Thyroid gland (tissue), 4 donors: ENCODE results near the gene MTNR1B. TPM values are rescaled to one million over a fixed set of nuclear protein-coding genes. Genes with fewer than 3 reads are reported as not detected.

Experiments used
- DNase-seq, 2 donors: peaks; one replicate each; pipeline ENCODE4 v3.0.0-alpha.2; 2019
- H3K27ac ChIP-seq, 3 donors: fragments of 200-600 bp; sonication (generic); 1 replicate in 2 of 3; 2 replicates in 1 of 3; pipeline ENCODE4 v1.5.1; 2016 to 2019; ENCODE audit warnings: mild to moderate bottlenecking in 1 of 3, moderate library complexity in 1 of 3
- H3K27me3 ChIP-seq: fragments of 200-600 bp; sonication (generic); one replicate; pipeline ENCODE4 v1.5.1; 2019
- H3K36me3 ChIP-seq, 2 donors: fragments of 200-600 bp; sonication (generic); one replicate each; pipeline ENCODE4 v1.5.1; 2016 to 2019
- H3K4me1 ChIP-seq, 2 donors: fragments of 200-600 bp; sonication (generic); one replicate each; pipeline ENCODE4 v1.5.1; 2017 to 2019
- H3K4me3 ChIP-seq, 3 donors: fragments of 200-600 bp; sonication (generic); replicated peaks in 1 of 3; 1 replicate in 2 of 3; 2 replicates in 1 of 3; pipeline ENCODE4 v1.5.1; 2016; ENCODE audit warnings: mild to moderate bottlenecking in 1 of 3
- H3K9me3 ChIP-seq: fragments of 200-600 bp; sonication (generic); one replicate; pipeline ENCODE4 v1.5.1; 2017
- POLR2A ChIP-seq, 2 donors: fragments of 450-650 bp; IDR thresholded peaks; one replicate each; pipeline ENCODE4 v1.6.1; 2017; ENCODE audit warnings: antibody characterized with exemption in 2 of 2, mild to moderate bottlenecking in 2 of 2, moderate library complexity in 1 of 2
- WGBS, 2 donors: methylation state at CpG; one replicate each; pipeline ENCODE4 v1.1.5; 2017; 5-methylcytosine and 5-hydroxymethylcytosine counted together
- intact Hi-C: fragments of 100-400 bp; cut with DNase I; formaldehyde crosslinking; loops from one replicate; pipeline ENCODE4 v1.15.1; 2023
- total RNA-seq, 4 donors: library from RNA; depleted of rRNA; stranded (reverse); fragments of >200 nt; gene quantifications; one replicate each; pipeline ENCODE4 v1.2.3, GENCODE V29; 2016
- TF ChIP-seq, protein P1 (sequence below), 6 experiments: fragments of 200-600 bp in 3 of 6; fragments of 450-650 bp in 3 of 6; sonication (generic) in 3 of 6; IDR thresholded peaks; one replicate each; pipeline ENCODE4 v1.5.1; 2016 to 2019; ENCODE audit warnings: antibody characterized with exemption in 6 of 6, mild to moderate bottlenecking in 2 of 6, inconsistent platforms in 1 of 6, moderate library complexity in 1 of 6

Gene MTNR1B
- total RNA-seq, result not detected

DNA sequence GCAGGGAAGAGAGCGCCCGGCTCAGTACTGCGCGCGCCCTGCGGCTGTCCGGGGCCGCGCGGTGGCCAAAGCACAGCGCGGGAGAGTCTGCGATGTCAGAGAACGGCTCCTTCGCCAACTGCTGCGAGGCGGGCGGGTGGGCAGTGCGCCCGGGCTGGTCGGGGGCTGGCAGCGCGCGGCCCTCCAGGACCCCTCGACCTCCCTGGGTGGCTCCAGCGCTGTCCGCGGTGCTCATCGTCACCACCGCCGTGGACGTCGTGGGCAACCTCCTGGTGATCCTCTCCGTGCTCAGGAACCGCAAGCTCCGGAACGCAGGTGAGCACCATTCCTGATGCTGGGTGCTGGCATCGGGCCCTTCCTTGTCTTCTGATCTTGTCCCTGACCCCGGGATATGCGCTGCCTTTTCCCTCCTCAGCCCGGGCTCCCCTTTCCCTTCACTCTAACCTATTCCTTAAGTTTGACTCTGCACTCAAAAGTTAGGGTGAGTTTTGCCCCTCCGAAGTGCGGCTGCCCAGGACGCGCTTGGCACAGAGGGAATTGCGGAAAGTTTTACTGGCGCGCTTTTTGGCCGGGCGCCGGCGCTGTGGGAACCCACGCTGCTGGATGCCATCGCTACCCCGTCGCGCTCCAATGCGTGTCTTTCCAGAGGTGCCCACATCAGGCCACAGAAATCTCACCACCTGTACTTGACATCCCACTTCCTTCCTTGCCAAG lies at the start of gene MTNR1B:
Gene MTNR1B (plus strand): TSS at position 18 of the 714 bp plus-strand sequence. CDS start 75 bp downstream, at position 93.
- no peaks in the 10 kb centered on the region for H3K9me3 ChIP-seq
- intact Hi-C loops, result no loop called here
- WGBS, 2 donors, result 10 to 20% methylated on average over 35 to 44 of the region's 58 CpGs
- H3K27me3 ChIP-seq, result no peaks in the 10 kb centered on the region
- H3K36me3 ChIP-seq, result no peaks in the 10 kb centered on the region
- H3K4me3 ChIP-seq, result no peak within 1 kb of the TSS
- no peak for DNase-seq
- TF ChIP-seq, protein P1, sequence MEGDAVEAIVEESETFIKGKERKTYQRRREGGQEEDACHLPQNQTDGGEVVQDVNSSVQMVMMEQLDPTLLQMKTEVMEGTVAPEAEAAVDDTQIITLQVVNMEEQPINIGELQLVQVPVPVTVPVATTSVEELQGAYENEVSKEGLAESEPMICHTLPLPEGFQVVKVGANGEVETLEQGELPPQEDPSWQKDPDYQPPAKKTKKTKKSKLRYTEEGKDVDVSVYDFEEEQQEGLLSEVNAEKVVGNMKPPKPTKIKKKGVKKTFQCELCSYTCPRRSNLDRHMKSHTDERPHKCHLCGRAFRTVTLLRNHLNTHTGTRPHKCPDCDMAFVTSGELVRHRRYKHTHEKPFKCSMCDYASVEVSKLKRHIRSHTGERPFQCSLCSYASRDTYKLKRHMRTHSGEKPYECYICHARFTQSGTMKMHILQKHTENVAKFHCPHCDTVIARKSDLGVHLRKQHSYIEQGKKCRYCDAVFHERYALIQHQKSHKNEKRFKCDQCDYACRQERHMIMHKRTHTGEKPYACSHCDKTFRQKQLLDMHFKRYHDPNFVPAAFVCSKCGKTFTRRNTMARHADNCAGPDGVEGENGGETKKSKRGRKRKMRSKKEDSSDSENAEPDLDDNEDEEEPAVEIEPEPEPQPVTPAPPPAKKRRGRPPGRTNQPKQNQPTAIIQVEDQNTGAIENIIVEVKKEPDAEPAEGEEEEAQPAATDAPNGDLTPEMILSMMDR (IDR thresholded peaks at IDR 0.05), result no peak
- TF ChIP-seq POLR2A (IDR thresholded peaks at IDR 0.05), result no peak
- no peak within 1 kb of the TSS for H3K27ac ChIP-seq
- H3K4me1 ChIP-seq, result peaks cover 0 to 3% of the 10 kb centered on the region in 2 donors

DNA sequence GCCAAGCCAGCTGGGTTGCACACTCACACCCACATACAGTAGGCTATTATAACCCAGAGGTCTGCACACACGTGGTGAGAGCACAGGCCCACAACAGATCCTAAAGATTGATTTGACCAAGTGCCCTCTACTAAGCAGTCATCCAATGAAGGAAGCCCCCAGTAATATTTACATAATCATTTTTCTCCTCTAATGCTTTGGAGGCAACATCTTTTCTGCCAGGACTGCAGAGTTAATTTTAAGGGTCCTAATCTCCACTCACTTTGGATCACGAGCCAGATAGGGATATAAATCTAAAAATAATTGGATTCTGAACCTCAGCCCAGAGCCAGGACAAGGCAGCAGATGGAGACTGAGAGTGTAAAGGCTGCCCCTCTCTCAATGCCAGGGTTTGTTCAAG lies 49.1 kb upstream of the MTNR1B start:
- no peak for DNase-seq
- Histone ChIP-seq H3K4me3 (no peak overlapping the region), H3K36me3 (no peaks in the 10 kb centered on the region), H3K27ac (no peak overlapping the region), H3K9me3 (no peaks in the 10 kb centered on the region), H3K4me1 (no peaks in the 10 kb centered on the region), H3K27me3 (no peaks in the 10 kb centered on the region)
- intact Hi-C loops, result no loop called here
- WGBS, 2 donors, result 44 to 59% methylated on average over 2 of the region's 2 CpGs
- TF ChIP-seq, protein P1 (IDR thresholded peaks at IDR 0.05), result no peak
- no peak for TF ChIP-seq POLR2A (IDR thresholded peaks at IDR 0.05)

DNA sequence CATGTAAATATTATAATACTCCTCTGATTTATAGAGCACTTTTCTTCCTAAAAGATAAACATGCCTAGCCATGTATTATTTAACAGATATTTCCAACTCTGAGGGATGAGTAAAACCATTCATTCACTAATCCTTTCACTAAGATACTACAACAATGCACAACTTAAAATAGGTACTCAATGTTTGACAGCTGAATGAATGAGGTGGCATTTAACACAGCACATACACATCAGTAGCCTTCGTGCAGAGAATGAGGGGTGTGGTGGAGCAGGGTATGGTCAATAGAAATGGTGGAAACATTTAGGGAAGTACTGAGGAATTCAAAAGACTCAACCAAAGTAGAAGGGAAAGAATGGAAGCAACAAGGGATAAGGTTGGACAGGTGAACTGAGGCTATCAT lies 46.7 kb upstream of the MTNR1B start:
- no peak overlapping the region for H3K4me3 ChIP-seq

DNA sequence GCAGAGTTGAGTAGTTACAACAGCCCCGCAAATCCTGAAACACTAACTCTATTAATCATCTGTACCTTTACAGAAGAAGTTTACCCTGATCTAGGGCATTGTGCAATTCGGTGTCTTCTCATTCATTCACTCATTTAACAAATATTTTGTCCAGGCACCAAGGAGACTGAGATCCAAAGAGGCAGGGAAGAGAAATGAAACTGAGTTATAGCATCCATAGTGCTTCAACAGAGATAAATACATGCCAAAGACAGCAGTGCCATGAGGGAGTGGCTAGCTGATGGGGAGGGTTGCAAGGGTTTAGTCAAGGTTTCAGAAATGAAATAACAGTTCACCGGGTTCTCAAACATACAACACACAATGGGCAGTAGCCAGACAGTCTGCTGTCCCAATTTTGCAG lies 40.2 kb upstream of the MTNR1B start:
- H3K27ac ChIP-seq, result no peak overlapping the region
- intact Hi-C loops, result no loop called here
- H3K36me3 ChIP-seq, result no peaks in the 10 kb centered on the region
- no peaks in the 10 kb centered on the region for H3K27me3 ChIP-seq
- 87 to 91% methylated on average over 3 of the region's 3 CpGs for WGBS, 2 donors
- H3K4me1 ChIP-seq, result no peaks in the 10 kb centered on the region
- no peaks in the 10 kb centered on the region for H3K9me3 ChIP-seq
- H3K4me3 ChIP-seq, result no peak overlapping the region
- no peak for TF ChIP-seq POLR2A (IDR thresholded peaks at IDR 0.05)
- TF ChIP-seq, protein P1 (IDR thresholded peaks at IDR 0.05), result no peak
- DNase-seq, result no peak

More for the DNA sequence above, 46.7 kb upstream of the MTNR1B start:
- no peak for DNase-seq
- no peaks in the 10 kb centered on the region for H3K4me1 ChIP-seq
- 51 to 78% methylated on average over 1 of the region's 1 CpG for WGBS, 2 donors
- intact Hi-C loops, result no loop called here
- TF ChIP-seq, protein P1 (IDR thresholded peaks at IDR 0.05), result no peak
- no peak for TF ChIP-seq POLR2A (IDR thresholded peaks at IDR 0.05)
- H3K27ac ChIP-seq, result no peak overlapping the region
- H3K27me3 ChIP-seq, result no peaks in the 10 kb centered on the region
- no peaks in the 10 kb centered on the region for H3K36me3 ChIP-seq
- H3K9me3 ChIP-seq, result no peaks in the 10 kb centered on the region

DNA sequence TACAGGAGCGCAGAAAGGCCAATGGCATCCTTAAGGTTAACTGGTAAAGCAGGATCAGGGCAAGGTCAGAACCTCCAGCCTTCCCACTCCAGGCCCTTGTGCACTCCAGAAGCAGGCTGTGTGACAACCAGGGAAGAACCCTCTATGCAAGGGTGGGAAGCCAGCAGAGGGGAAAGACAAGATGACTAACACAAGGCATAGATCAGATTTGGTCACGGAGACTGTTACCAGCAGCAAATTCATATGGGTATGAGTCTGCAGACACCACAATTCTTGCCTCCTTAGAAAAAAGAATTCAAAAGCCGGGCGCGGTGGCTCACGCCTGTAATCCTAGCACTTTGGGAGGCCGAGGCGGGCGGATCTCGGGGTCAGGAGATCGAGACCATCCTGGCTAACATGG lies 39.8 kb upstream of the MTNR1B start:
- no peaks in the 10 kb centered on the region for H3K36me3 ChIP-seq
- no peaks in the 10 kb centered on the region for H3K27me3 ChIP-seq
- DNase-seq, result no peak
- no peak for TF ChIP-seq POLR2A (IDR thresholded peaks at IDR 0.05)
- TF ChIP-seq, protein P1 (IDR thresholded peaks at IDR 0.05), result no peak
- H3K9me3 ChIP-seq, result no peaks in the 10 kb centered on the region
- no peak overlapping the region for H3K4me3 ChIP-seq
- H3K27ac ChIP-seq, result no peak overlapping the region
- 95 to 96% methylated on average over 11 of the region's 11 CpGs for WGBS, 2 donors
- no peaks in the 10 kb centered on the region for H3K4me1 ChIP-seq
- intact Hi-C loops, result no loop called here
